HG03095 (cell line): ENCODE results near the gene UMAD1.

Source experiments
- ATAC-seq: cut with Tn5 transposase; IDR thresholded peaks from one replicate; pipeline ENCODE4 v1.9.1; 2021; ENCODE audit warnings: moderate library complexity; ENCODE audit not compliant: unreplicated experiment

Gene UMAD1

GRCh38 chr7:7870555-7870954 is 230.0 kb downstream of the UMAD1 start:
- no peak for ATAC-seq

GRCh38 chr7:7876419-7876818 is 235.9 kb downstream of the UMAD1 start:
- no peak for ATAC-seq

- no peak for ATAC-seq
Observed at GRCh38 chr7:7881581-7881980, 241.0 kb downstream of the UMAD1 start.

GRCh38 chr7:7882888-7883287 is 242.3 kb downstream of the UMAD1 start:
- no peak for ATAC-seq

- ATAC-seq, result no peak
Observed at GRCh38 chr7:7883394-7883793, 242.8 kb downstream of the UMAD1 start.

GRCh38 chr7:7884855-7885254 is 244.3 kb downstream of the UMAD1 start:
- ATAC-seq, result no peak

- no peak for ATAC-seq
Observed at GRCh38 chr7:7889791-7890568, 249.4 kb downstream of the UMAD1 start.

GRCh38 chr7:7895004-7895650 is 254.6 kb downstream of the UMAD1 start:
- no peak for ATAC-seq

- ATAC-seq, result no peak
Observed at GRCh38 chr7:7895754-7896153, 255.2 kb downstream of the UMAD1 start.

- ATAC-seq, result no peak
Observed at GRCh38 chr7:7897509-7897908, 257.0 kb downstream of the UMAD1 start.

- ATAC-seq, result no peak
Observed at GRCh38 chr7:7897949-7898515, 257.5 kb downstream of the UMAD1 start.

GRCh38 chr7:7902845-7903244 is 262.3 kb downstream of the UMAD1 start:
- ATAC-seq, result no peak

- ATAC-seq, result no peak
Observed at GRCh38 chr7:7907306-7907705, 266.8 kb downstream of the UMAD1 start.

GRCh38 chr7:7908622-7909145 is 268.1 kb downstream of the UMAD1 start:
- ATAC-seq, result no peak

- ATAC-seq, result no peak
Observed at GRCh38 chr7:7909376-7909775, 268.8 kb downstream of the UMAD1 start.

GRCh38 chr7:7911369-7912123 is 271.0 kb downstream of the UMAD1 start:
- no peak for ATAC-seq

GRCh38 chr7:7912937-7913336 is 272.4 kb downstream of the UMAD1 start:
- no peak for ATAC-seq

- no peak for ATAC-seq
Observed at GRCh38 chr7:7913504-7913903, 273.0 kb downstream of the UMAD1 start.

- no peak for ATAC-seq
Observed at GRCh38 chr7:7914547-7914946, 274.0 kb downstream of the UMAD1 start.

GRCh38 chr7:7916064-7916463 is 275.5 kb downstream of the UMAD1 start:
- ATAC-seq, result no peak

GRCh38 chr7:7917593-7917992 is 277.0 kb downstream of the UMAD1 start:
- ATAC-seq, result no peak
